Activated CD4-positive, alpha-beta T cell treated with anti-CD3 and anti-CD28 coated beads, Interleukin-2, Interleukin-4, amounts not matched to agents 100 ng/mL and 50 ng/mL, durations not matched to agents 16 hours and 8 hours (primary cell): ENCODE results near the gene VPS33B.

Experiments used
- DNase-seq: peaks from one replicate; pipeline ENCODE4 v3.0.0-alpha.2; 2020; ENCODE audit warnings: low spot score

Gene VPS33B

GRCh38 chr15:90949979-90950675 lies 72.3 kb downstream of the VPS33B start:
- no peak for DNase-seq
